ENCODE data around the gene ZNF821.
"Not testable (repeated sequence)": the region's sequence is repeated elsewhere in the genome, so short reads cannot be mapped to it uniquely, and the experiment has no call there.

- not testable (repeated sequence) for TF ChIP-seq CTCF (IDR thresholded peaks at IDR 0.05; ENCODE audit: control extremely low read depth in 1 of 3, insufficient read depth in 1 of 3, low read depth in 1 of 3, low read length in 3 of 3); ATF2 (IDR thresholded peaks at IDR 0.05; ENCODE audit: low read length); POLR2A (IDR thresholded peaks at IDR 0.05; ENCODE audit: control extremely low read depth in 1 of 2, low read depth in 2 of 2, low read length in 2 of 2); TAF1 (IDR thresholded peaks at IDR 0.05; ENCODE audit: low read depth, low read length); RAD21 (IDR thresholded peaks at IDR 0.05 in 1 of 2, conservative IDR thresholded peaks at IDR 0.05 in 1 of 2; ENCODE audit: low read depth in 2 of 2, low read length in 2 of 2); RNF2 (IDR thresholded peaks at IDR 0.05; ENCODE audit: borderline replicate concordance, low read depth, low read length, missing control alignments, poor library complexity, severe bottlenecking); MAFK (IDR thresholded peaks at IDR 0.05; ENCODE audit: low read depth, low read length); EP300 (IDR thresholded peaks at IDR 0.05; ENCODE audit: borderline replicate concordance in 1 of 2, low read depth in 2 of 2, low read length in 2 of 2); ATF3 (IDR thresholded peaks at IDR 0.05; ENCODE audit: insufficient read depth, low read depth, low read length); ZNF274 (IDR thresholded peaks at IDR 0.05; ENCODE audit: borderline replicate concordance, extremely low read depth, low read length); SP1 (IDR thresholded peaks at IDR 0.05; ENCODE audit: low read depth, low read length); MAX (IDR thresholded peaks at IDR 0.05)
These were observed 21.8 kb upstream of the ZNF821 start for GRCh38 chr16:71905765-71906164.
